ENCODE measurements around the gene FAM135A. TPM values are rescaled to one million over a fixed set of nuclear protein-coding genes. Genes with fewer than 3 reads are reported as not detected.
"Not testable (repeated sequence)": the region's sequence is repeated elsewhere in the genome, so short reads cannot be mapped to it uniquely, and the experiment has no call there.

FAM135A gene
- total RNA-seq, 1 donor from 2014 or later: 84.0 TPM

DNA sequence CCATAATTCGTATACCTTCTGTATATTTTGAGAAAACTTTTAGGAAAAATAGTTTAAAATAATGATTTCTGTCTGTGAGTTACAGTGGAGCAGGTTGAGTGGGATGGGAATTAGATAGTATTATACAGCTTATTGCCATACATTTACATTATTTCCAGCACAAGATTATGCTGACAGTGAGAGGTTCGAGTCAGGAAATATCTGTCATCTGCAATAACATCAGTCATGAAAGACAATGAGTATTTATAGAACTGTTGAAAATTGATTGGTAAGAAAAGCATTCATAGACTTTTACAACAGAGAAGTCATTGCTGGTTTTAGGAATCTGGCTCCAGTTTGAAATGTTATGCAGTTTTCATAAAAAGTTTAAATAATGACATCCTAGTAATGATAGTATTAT, 45.9 kb downstream of the FAM135A start:
- no peak for DNase-seq (ENCODE audit: low spot score)

DNA sequence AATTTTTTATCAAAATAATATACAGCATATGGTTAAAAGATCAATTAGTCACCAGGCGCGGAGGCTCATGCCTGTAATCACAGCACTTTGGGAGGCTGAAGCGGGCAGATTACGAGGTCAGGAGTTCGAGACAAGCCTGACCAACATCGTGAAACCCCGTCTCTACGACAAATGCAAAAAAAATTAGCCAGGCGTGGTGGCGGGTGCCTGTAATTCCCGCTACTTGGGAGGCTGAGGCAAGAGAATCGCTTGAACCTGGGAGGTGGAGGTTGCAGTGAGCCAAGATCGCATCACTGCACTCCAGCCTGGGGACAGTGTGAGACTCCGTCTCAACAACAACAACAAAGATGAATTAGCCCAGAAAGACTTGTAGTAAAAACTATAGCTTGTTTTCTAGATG, 46.4 kb downstream of the FAM135A start:
- DNase-seq (ENCODE audit: low spot score): not testable (repeated sequence)

DNA sequence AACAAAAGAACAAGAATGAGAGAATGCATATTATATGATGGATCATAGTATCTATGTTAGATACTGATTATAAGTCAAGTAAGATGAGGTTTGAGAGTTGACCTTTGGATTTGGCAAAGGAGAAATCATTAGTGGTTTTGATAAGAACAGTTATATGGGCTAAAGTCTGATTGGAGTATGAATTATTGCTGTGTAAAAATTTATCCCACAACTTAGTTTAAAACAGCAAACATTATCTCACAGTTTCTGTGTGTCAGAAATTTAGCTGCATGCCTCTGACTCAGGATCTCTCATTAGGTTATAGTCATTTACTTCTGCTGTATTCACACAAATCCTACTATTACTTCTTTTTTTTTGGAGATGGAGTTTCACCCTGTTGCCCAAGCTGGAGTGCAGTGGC, 56.7 kb downstream of the FAM135A start:
- no peak for DNase-seq (ENCODE audit: low spot score)

DNA sequence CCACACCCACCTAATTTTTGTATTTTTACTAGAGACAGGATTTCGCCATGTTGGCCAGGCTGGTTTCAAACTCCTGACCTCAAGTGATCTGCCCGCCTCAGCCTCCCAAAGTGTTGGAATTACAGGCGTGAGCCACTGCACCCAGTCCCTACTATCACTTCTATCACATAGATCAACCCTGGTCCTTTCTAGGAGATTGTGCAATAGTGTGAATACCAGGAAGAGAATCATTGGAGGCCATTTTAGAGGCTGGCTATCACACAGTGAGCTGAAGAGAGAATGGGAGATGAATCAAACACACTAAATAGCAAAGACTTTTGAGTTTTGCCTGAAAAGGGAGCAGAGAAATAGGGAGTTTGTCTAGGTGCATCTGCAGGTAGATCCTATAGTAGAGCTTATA, 57.2 kb downstream of the FAM135A start:
- DNase-seq (ENCODE audit: low spot score): not testable (repeated sequence)

DNA sequence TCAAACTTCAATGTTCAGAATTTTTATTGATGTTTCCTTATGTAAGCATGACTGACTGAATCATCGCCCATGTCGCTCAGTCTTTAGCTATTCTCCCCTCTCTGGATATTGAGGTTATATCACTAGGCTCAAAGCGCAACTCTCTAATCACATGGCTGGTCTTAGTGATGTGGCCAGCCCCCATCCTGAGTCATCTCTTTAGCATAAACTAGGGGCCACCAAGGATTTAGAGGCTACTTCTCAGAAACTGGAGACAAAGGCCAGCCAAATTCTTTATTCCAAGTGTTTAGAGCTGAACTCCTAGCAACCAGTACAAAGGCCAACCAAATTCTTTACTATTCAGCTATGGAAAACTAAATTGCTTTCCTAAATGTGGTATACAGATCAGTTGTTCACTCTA, 61.4 kb downstream of the FAM135A start:
- DNase-seq (ENCODE audit: low spot score): peak; percentile 2

DNA sequence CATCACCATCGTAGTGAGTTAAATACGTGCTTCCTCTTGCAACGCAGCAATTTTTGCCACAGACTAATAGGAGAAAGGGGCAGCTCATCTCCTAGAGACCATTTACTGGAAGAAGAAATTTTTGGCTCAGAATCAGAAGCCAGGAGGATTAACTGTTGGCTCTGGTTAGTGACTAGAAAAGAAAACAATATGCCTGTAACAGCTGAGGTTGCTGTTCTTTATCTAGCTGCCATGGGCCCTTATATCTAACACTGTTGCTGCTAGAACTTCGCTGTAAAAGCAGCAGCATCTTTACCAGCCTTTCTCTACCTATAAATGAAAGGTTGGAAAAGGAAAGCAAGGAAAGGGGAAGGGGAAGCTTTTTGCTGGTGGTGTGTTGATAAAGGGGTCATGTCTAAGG, 65.9 kb downstream of the FAM135A start:
- peak; percentile 78 for DNase-seq (ENCODE audit: low spot score)

DNA sequence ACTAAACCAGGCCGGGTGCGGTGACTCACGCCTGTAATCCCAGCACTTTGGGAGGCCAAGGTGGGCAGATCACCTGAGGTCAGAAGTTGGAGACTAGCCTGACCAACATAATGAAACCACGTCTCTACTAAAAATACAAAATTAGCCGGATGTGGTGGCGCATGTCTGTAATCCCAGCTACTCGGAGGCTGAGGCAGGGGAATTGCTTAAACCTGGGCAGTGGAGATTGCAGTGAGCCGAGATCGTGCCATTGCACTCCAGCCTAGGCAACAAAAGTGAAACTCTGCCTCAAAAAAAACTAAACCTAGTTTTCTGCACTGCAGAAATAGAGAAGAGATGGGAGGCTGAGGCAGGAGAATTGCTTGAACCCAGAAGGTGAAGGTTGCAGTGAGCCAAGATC, 73.3 kb downstream of the FAM135A start:
- DNase-seq (ENCODE audit: low spot score): not testable (repeated sequence)

DNA sequence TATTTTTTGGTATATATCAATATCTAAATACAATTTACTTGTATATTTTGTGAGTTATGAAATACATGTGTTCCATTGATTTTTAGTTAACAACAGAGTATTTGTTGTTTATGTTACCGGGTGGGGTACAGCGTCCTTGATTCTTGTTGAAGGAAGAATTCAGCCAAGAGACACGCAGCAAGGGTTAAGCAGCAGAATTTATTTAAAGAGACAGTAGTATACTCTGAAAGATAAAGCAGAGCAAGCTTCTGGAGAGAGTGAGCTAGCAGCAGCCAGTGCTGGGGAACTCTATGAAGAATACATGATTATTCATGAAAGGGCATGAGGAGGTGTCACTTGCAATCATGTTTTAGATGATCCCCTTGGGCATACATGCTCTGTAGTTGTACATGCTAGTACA, 76.1 kb downstream of the FAM135A start:
- no peak for DNase-seq (ENCODE audit: low spot score)

DNA sequence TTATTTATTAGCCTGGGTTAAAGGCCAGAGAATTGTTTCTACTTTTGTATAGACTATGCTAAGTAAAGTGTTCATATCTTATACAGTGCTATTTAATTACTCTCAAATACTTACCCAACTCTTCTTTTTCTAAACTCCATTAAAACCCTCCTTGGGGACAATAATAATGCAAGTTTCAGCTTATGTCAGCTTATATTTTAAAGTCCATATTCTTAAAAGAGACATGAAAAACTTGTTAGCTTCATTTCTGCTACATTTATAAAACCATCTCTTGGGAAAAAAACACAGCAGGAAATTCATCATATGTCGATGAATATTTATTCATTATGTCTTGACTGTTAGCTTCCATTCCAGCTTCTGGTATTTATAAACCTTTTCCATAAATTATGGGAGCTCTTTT, 81.5 kb downstream of the FAM135A start:
- DNase-seq (ENCODE audit: low spot score): no peak

DNA sequence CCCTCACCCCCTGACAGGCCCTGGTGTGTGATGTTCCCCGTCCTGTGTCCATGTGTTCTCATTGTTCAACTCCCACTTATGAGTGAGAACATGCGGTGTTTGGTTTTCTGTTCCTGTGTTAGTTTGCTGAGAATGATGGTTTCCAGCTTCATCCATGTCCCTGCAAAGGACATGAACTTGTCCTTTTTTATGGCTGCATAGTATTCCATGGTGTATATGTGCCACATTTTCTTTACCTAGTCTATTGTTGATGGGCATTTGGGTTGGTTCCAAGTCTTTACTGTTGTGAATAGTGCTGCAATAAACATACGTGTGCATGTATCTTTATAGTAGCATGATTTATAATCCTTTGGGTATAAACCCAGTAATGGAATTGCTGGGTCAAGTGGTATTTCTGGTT, 82.5 kb downstream of the FAM135A start:
- DNase-seq (ENCODE audit: low spot score): not testable (repeated sequence)

DNA sequence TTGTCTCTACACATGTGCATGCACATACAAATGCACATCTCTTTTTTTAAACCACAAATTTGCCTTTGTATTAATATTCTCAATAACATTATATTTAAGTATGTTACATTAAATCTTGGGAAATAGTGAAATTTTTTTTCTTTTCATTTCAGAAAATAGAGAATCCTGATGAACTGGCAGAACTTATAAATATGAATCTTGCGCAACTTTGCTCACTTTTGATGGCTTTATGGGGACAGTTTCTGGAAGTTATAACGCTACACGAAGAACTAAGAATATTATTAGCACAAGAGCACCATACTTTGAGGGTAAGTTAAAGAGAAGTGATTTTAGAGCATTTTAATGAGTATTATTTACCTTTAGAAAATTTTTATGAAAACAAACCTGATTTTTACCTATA, 89.2 kb downstream of the FAM135A start:
- no peak for DNase-seq (ENCODE audit: low spot score)

DNA sequence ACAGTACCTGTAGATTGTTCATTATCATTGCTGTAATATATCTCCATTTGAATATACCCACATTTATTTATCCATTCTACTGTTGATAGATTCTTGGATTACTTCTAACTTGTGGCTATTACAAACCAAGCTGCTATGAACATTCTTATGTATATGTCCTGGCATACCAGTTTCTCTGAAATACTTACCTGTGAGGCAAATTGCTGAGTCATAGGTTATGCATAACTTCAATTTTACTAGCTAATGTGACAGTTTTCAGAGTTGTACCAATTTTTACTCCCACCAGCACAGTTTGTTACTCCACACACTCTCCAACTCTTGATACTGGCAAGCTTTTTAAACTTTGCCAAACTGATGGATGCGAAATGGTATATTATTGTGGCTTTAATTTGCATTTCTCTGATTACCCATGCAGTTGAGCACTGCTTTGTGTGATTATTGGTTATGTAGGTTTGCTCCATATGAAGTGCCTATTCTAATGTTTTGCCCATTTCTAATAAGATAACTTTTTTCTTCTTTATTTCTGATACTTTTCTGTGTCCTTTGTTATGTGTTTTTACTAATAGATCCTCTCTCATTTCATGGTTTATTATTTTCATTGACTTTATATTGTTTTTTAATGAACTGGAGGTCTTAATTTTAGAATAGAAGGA, 90.6 kb downstream of the FAM135A start:
- no peak for DNase-seq (ENCODE audit: low spot score)

DNA sequence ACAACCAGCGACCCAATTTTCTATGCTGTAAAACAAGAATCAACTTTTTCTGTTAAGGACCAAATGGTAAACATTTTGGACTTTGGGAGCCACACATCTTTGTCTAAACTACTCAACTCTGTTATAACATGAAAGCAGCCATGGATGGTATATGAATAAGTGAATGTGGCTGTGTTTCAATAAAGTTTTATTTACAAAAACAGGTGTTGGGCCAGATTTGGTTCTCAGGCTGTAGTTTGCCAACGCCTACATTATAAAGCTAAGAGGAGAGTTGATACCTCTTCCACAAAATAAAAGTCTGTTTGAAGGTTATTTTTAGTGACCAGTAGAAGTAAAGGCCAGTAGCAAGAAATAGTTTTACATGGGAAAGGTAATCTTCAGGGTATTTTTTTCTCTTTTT, 93.0 kb downstream of the FAM135A start:
- no peak for DNase-seq (ENCODE audit: low spot score)

DNA sequence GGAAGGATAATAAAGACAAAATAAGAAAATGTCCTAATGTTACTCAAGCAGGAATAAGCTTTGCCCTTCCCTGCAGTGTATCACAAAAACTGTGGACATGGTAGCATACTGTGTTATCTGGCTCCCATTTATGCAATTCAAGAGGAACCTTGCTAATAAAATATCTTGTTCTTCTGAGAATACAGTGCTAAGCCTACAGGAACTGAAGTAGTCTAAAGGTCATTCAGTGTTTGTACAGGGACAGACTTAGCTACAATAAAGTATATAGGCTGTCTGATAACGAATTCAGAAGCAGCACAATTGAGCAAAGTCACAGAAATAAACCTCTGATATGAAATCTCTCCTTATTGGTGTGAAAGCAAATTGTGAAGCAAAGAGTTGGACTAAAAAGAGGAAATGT, 93.9 kb downstream of the FAM135A start:
- DNase-seq (ENCODE audit: low spot score): peak; percentile 2

DNA sequence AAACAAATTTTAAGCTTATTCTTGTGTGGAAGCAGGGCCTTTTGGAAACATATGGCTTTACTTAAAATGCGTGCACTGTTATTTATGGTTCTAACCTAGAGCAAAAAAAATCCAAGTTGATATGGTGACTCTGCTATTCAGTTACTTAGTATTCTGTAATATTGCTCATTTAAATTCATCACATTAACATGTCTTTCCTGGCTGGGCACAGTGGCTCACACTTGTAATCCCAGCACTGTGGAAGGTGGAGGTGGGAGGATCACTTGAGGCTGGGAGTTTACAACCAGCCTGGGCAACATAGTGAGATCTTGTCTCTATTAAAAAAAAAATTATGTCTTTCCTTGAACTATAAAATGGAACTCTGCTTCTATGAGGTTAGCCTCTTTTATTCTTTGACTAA, 95.6 kb downstream of the FAM135A start:
- no peak for DNase-seq (ENCODE audit: low spot score)

DNA sequence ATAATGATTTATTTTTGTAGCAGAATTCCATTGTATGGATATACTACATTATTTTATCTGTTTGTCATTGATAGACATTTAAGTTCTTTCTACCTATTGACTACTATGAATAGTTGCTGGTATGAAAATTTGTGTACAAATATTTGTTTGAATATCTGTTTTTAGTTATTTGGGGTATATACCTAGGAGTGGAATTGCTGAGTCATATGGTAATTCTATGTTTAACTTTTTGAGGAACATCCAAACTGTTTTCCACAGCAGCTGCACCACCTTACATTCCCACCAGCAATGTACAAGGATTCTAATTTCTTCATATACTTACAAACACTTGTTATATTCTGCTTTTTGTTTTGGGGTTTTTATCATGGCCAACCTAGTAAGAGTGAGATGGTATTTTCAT, 97.3 kb downstream of the FAM135A start:
- no peak for DNase-seq (ENCODE audit: low spot score)

DNA sequence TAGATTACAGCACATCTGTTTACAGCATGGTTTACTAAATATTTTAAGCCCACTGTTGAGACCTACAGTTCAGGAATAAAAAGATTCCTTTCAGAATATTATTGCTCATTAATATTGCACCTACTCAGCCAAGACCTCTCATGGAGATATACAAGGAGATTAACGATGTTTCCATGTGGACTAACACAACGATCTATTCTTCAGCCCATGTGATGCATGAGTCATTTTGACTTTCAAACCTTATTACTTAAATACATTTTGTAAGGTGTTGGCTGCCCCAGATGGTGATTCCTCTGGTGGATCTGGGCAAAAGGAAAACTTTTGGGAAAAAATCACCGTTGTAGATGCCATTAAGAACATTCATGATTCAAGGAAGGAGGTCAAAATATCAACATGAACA, 105.4 kb downstream of the FAM135A start:
- DNase-seq (ENCODE audit: low spot score): no peak

DNA sequence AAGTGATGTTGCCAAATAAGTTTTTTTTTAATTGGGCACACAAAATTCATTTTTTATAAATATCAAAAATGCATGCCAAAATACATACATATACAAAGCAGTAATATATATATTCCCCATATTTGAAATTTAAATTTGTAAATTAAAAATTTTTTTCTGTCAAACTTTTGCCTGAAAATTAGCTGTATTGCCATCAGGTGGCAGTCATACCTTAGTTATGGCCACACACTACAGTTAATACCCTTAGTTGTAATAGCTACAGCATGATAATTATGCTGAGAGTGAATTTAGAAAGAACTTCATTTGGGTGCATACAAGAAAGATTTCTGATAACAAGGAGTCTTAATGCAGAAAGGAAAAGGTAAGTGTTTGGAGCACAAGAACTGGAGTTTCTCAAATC, 107.3 kb downstream of the FAM135A start:
- no peak for DNase-seq (ENCODE audit: low spot score)

DNA sequence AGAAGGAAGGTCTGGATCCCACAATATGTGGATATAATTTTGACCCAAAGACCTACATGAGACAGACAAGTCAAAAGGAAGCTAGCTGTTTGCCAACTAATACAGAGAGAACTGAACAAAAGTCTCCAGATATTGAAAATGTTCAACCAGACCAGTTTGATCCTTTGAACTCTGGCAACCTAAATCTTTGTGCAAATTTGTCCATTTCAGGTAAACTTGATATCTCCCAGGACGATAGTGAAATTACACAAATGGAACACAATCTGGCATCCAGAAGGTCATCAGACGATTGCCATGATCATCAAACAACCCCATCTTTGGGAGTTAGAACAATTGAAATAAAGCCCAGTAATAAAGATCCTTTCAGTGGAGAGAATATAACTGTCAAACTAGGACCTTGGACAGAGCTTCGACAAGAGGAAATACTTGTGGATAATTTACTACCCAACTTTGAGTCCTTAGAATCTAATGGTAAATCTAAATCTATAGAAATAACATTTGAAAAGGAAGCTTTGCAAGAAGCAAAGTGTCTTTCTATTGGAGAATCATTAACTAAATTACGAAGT, 111.5 kb downstream of the FAM135A start:
- DNase-seq (ENCODE audit: low spot score): no peak

DNA sequence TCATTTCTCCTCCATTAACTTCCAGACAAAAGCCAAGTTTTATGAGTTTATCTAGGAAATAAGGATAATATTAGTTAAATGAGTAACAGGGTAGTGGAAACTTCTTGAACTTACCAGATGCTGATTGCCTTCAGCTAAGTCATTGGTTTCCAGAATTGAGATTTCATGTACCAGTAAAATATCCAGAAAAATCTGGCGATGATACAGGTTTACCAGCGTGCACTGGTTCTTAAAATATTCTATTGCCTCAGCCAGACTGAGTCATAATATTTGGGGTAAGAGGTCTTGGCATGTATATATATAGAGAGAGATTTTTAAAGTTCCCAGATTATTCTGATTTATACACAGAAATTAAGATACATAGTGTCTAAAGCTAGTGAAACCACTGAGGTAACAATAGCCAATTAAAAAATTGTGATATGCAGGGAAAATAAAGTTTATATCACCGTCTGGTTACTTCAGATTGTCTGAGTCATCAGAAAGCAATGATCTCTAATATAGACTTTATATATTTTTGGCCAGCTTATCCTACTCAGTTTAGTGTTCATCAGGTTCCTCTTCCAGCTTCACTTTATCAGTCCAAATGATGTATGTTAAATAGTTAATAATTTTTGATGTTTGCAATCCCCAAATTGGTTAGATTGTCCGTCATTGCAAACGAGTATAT, 113.9 kb downstream of the FAM135A start:
- DNase-seq (ENCODE audit: low spot score): no peak

DNA sequence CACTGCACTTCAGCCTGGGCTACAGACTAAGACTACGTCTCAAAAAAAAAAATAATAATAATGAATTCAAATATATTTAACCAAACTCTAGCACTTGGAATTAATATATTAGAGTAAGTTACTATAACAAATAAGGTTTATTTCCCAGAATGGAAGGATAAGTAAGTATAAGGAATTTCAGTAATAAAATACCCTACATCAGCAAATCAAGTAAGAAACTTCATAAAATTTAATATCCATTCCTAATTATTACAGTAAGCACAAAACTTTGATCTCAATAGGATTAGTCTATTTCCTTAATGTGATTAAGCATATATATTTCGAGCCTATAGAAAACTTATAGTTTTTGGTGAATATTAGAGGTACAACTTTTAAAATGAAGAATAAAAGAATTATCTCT, 116.7 kb downstream of the FAM135A start:
- DNase-seq (ENCODE audit: low spot score): no peak

DNA sequence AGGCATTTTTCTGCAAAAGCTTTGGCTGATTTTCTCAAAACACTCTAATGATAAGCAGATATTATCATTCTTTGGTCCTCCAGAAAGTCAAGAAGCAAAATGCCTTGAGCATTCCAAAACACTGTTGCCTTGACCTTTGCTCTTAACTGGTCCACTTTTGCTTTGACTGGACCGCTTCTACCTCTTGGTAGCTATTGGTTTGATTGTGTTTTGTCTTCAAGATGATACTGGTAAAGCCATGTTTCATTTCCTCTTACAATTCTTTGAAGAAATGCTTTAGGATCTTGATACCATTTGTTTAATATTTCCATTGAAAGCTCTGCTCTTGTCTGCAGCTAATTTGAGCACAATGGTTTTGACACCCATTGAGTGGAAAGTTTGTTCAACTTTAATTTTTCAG, 117.8 kb downstream of the FAM135A start:
- DNase-seq (ENCODE audit: low spot score): no peak

DNA sequence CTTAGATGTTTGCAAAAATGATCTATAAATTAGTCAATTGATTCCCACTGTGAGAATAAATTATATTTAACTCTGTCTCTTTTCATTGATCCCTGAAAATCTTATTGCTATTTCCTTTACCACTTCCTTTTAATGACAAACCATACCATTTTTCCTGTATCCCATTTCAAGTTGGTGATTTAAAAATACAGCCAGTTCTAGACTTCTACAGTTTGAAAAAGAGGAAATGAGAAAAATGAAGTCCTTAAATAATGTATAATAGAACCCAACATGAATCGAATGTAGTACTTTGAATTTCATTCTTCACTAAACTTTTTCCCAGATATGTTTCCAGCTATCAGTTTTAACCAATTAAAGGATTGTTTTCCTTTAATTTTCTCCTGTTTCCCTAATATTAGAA, 124.0 kb downstream of the FAM135A start:
- DNase-seq (ENCODE audit: low spot score): no peak
